ENCODE measurements around the gene NCAM2. TPM values are rescaled to one million over a fixed set of nuclear protein-coding genes. Genes with fewer than 3 reads are reported as not detected.

Gene NCAM2
- total and polyA plus RNA-seq, 2 of the 8 experiments (the other 6 are each of a cell fraction or from before 2014, with no cell fraction given), result 0.14 to 1.1 TPM

GRCh38 chr21:21132390-21132789 is 134.2 kb downstream of the NCAM2 start:
- Histone ChIP-seq H3K4me1 (replicated peaks in 1 of 4; ENCODE audit: control insufficient read depth in 3 of 4, insufficient read depth in 4 of 4, low read length in 3 of 4) (no peaks in the 10 kb centered on the region), H4K5ac (ENCODE audit: insufficient read length, low read depth, low read length) (no peak overlapping the region), H2BK5ac (ENCODE audit: low read depth, low read length) (no peak overlapping the region), H2BK15ac (ENCODE audit: low read length) (no peak overlapping the region), H3K14ac (ENCODE audit: insufficient read length) (no peak overlapping the region), H4K8ac (ENCODE audit: extremely low read depth, insufficient read depth, low read length) (no peak overlapping the region), H3K9me3 (ENCODE audit: insufficient read depth in 2 of 2, low read depth in 1 of 2, low read length in 1 of 2) (no peaks in the 10 kb centered on the region), H3K27ac (ENCODE audit: low read depth, low read length) (no peak overlapping the region), H3K4me3 (ENCODE audit: extremely low read depth in 1 of 4, insufficient read depth in 2 of 4, low read depth in 3 of 4, low read length in 4 of 4) (no peak overlapping the region), H3K4ac (replicated peaks; ENCODE audit: insufficient read length, low read depth, low read length) (no peak overlapping the region), H3K79me1 (ENCODE audit: low read depth, low read length) (no peaks in the 10 kb centered on the region), H4K20me1 (replicated peaks in 1 of 2; ENCODE audit: control insufficient read depth in 1 of 2, insufficient read depth in 2 of 2, low read length in 2 of 2) (no peaks in the 10 kb centered on the region), H2BK20ac (ENCODE audit: low read length) (no peak overlapping the region), H2BK12ac (ENCODE audit: low read depth, low read length) (no peak overlapping the region), H3K23me2 (ENCODE audit: low read depth, low read length) (no peaks in the 10 kb centered on the region), H3K36me3 (ENCODE audit: control insufficient read depth in 2 of 4, insufficient read depth in 4 of 4, low read length in 3 of 4) (no peaks in the 10 kb centered on the region), H2AFZ (ENCODE audit: low read length) (no peak overlapping the region), H2BK120ac (replicated peaks; ENCODE audit: low read depth, low read length) (no peak overlapping the region), H2AK5ac (ENCODE audit: low read depth, low read length) (no peak overlapping the region), H3K23ac (ENCODE audit: insufficient read length) (no peak overlapping the region), H3K56ac (replicated peaks; ENCODE audit: insufficient read length, low read depth, low read length) (no peak overlapping the region), H3K9ac (replicated peaks in 1 of 4; ENCODE audit: extremely low read depth in 1 of 4, low read depth in 3 of 4, low read length in 3 of 4) (no peak overlapping the region), H3K27me3 (replicated peaks in 1 of 4; ENCODE audit: control insufficient read depth in 3 of 4, extremely low read depth in 1 of 4, insufficient read depth in 3 of 4, low read length in 3 of 4) (no peaks in the 10 kb centered on the region), H4K91ac (replicated peaks; ENCODE audit: insufficient read length, low read length) (no peak overlapping the region), H3K79me2 (ENCODE audit: control insufficient read depth in 1 of 2, insufficient read depth in 2 of 2, low read length in 2 of 2) (no peaks in the 10 kb centered on the region), H3K4me2 (ENCODE audit: insufficient read depth in 1 of 2, low read depth in 2 of 2, low read length in 2 of 2) (no peak overlapping the region), H3K18ac (ENCODE audit: extremely low read depth, low read length) (no peak overlapping the region)
- ChIA-PET CTCF (ENCODE audit: partially characterized antibody) (interaction anchor here (0.5 kb wide), 1 partner anchor 233 kb away, joined by 5 read pairs; no protein-coding TSS in a partner anchor), POLR2A (ENCODE audit: partially characterized antibody) (no interaction called here)
- DNase-seq (ENCODE audit: low read depth in 1 of 2, low spot score in 2 of 2), result no peak
- no peak for FAIRE-seq
- TF ChIP-seq BCL11A (IDR thresholded peaks at IDR 0.05; ENCODE audit: low read depth in 2 of 2, low read length in 2 of 2) (no peak), KDM1A (IDR thresholded peaks at IDR 0.05; ENCODE audit: borderline replicate concordance, low read length) (no peak), TBP (IDR thresholded peaks at IDR 0.05; ENCODE audit: low read depth, low read length) (no peak), CBX5 (IDR thresholded peaks at IDR 0.05; ENCODE audit: low read depth, low read length) (no peak)
